Sigmoid colon (tissue), 7 donors: Measurements from ENCODE around the gene PSENEN. TPM values are rescaled to one million over a fixed set of nuclear protein-coding genes. Genes with fewer than 3 reads are reported as not detected.
A peak's percentile ranks its signal among the peaks of the same experiment; 100 is the strongest.

Source experiments
- DNase-seq: peaks from one replicate; pipeline ENCODE4 v3.0.0-alpha.2; 2019
- H3K27ac ChIP-seq, 4 donors: fragments of 200-600 bp; sonication (generic); one replicate each; pipeline ENCODE4 v1.5.1; 2016 to 2019; ENCODE audit warnings: mild to moderate bottlenecking in 1 of 4
- H3K27me3 ChIP-seq, 3 donors: fragments of 200-600 bp; sonication (generic); one replicate each; pipeline ENCODE4 v1.5.1; 2019; ENCODE audit warnings: mild to moderate bottlenecking in 1 of 3
- H3K36me3 ChIP-seq, 4 donors: fragments of 200-600 bp; sonication (generic); one replicate each; pipeline ENCODE4 v1.5.1; 2016 to 2019
- H3K4me1 ChIP-seq, 4 donors: fragments of 200-600 bp; sonication (generic); one replicate each; pipeline ENCODE4 v1.5.1; 2017 to 2019
- H3K4me3 ChIP-seq, 4 donors: fragments of 200-600 bp; sonication (generic); one replicate each; pipeline ENCODE4 v1.5.1; 2017 to 2019; ENCODE audit warnings: mild to moderate bottlenecking in 2 of 4, moderate library complexity in 1 of 4
- H3K9me3 ChIP-seq, 4 donors: fragments of 200-600 bp in 3 of 4; sonication (generic) in 3 of 4; one replicate each; pipeline versions ENCODE4 v1.5.1 to v1.6.1; 2013 to 2019
- CTCF ChIP-seq, 4 experiments: fragments of 450-650 bp in 3 of 4; fragments of 200-600 bp in 1 of 4; IDR thresholded peaks; one replicate each; pipeline ENCODE4 v1.5.1; 2016 to 2019; ENCODE audit warnings: antibody characterized with exemption in 4 of 4, mild to moderate bottlenecking in 3 of 4, moderate library complexity in 2 of 4
- EP300 ChIP-seq, 4 donors: sonication (generic); formaldehyde crosslinking; IDR thresholded peaks; one replicate each; pipeline ENCODE4 v1.6.1; 2017; ENCODE audit warnings: antibody characterized with exemption in 4 of 4
- POLR2A ChIP-seq, 2 donors: fragments of 450-650 bp; IDR thresholded peaks; one replicate each; pipeline ENCODE4 v1.6.1; 2016; ENCODE audit warnings: antibody characterized with exemption in 2 of 2, mild to moderate bottlenecking in 2 of 2, moderate library complexity in 2 of 2
- POLR2AphosphoS5 ChIP-seq, 4 donors: sonication (generic); formaldehyde crosslinking; IDR thresholded peaks; one replicate each; pipeline ENCODE4 v1.6.1; 2017; ENCODE audit warnings: antibody characterized with exemption in 4 of 4
- WGBS, 2 donors: extraction: QIAGEN DNeasy Blood & Tissue Kit; methylation state at CpG; one replicate each; pipeline ENCODE4 v1.1.7; 2013; 5-methylcytosine and 5-hydroxymethylcytosine counted together
- intact Hi-C: fragments of 100-400 bp; cut with DNase I; formaldehyde crosslinking; loops from one replicate; pipeline ENCODE4 v1.15.1; 2023
- polyA plus RNA-seq, 3 donors: library from polyadenylated mRNA; stranded (reverse); fragments of 200-250 nt; gene quantifications; one replicate each; pipeline ENCODE4 v1.2.3, GENCODE V29; 2013
- total RNA-seq, 4 donors: library from RNA; depleted of rRNA; stranded (reverse); fragments of >200 nt; gene quantifications; one replicate each; pipeline ENCODE4 v1.1.0, GENCODE V29; 2016
- donor health status: healthy with polysubstance abuse.
- donor health status: Bipolar disorder and iron deficiency.
- donor health status: healthy.

PSENEN gene
- total and polyA plus RNA-seq, 7 donors: 27.8 to 72.3 (median 44.9) TPM

GRCh38 chr19:35740108-35740422 lies 5.4 kb upstream of the PSENEN start:
- Histone ChIP-seq H3K27me3 (no peaks in the 10 kb centered on the region), H3K27ac (peak overlapping the region; percentile 84 to 91 (median 87)), H3K36me3 (peaks cover 21 to 48% (median 27%) of the 10 kb centered on the region in 4 donors), H3K9me3 (no peaks in the 10 kb centered on the region), H3K4me1 (peaks cover 0 to 38% (median 30%) of the 10 kb centered on the region in 4 donors), H3K4me3 (peak overlapping the region; percentile 34 to 69 (median 51))
- intact Hi-C loops: loop anchor here (1.0 to 2.0 kb wide), 2 partner anchors 21 to 191 kb away; partner anchors contain the start of gene KMT2B
- TF ChIP-seq POLR2A (IDR thresholded peaks at IDR 0.05) (no peak), CTCF (IDR thresholded peaks at IDR 0.05) (no peak), EP300 (IDR thresholded peaks at IDR 0.05) (no peak), POLR2AphosphoS5 (IDR thresholded peaks at IDR 0.05) (no peak)
- 3 to 4% methylated on average over 16 of the region's 16 CpGs for WGBS, 2 donors
- DNase-seq: no peak

GRCh38 chr19:35740423-35741202 lies 4.8 kb upstream of the PSENEN start:
- H3K36me3 ChIP-seq: peaks cover 15 to 42% (median 27%) of the 10 kb centered on the region in 4 donors
- intact Hi-C loops: loop anchor here (1.0 to 2.0 kb wide), 2 partner anchors 22 to 191 kb away; partner anchors contain the start of gene KMT2B
- TF ChIP-seq POLR2AphosphoS5 (IDR thresholded peaks at IDR 0.05) (peak; percentile 30 to 70 (median 61)), POLR2A (IDR thresholded peaks at IDR 0.05) (no peak), CTCF (IDR thresholded peaks at IDR 0.05) (peak in 2 of 4 experiments; percentile 17 to 26), EP300 (IDR thresholded peaks at IDR 0.05) (peak in 1 of 4 donors; percentile 76)
- peak overlapping the region; percentile 84 to 91 (median 87) for H3K27ac ChIP-seq
- no peaks in the 10 kb centered on the region for H3K9me3 ChIP-seq
- peak; percentile 99 for DNase-seq
- H3K27me3 ChIP-seq: no peaks in the 10 kb centered on the region
- 0 to 1% methylated on average over 63 of the region's 63 CpGs for WGBS, 2 donors
- peak overlapping the region; percentile 38 to 69 (median 51) for H3K4me3 ChIP-seq
- peaks cover 0 to 38% (median 30%) of the 10 kb centered on the region in 4 donors for H3K4me1 ChIP-seq

- peaks cover 0 to 43% (median 34%) of the 10 kb centered on the region in 4 donors for H3K4me1 ChIP-seq
- no peaks in the 10 kb centered on the region for H3K27me3 ChIP-seq
- TF ChIP-seq EP300 (IDR thresholded peaks at IDR 0.05) (no peak), CTCF (IDR thresholded peaks at IDR 0.05) (peak in 1 of 4 experiments; percentile 2), POLR2AphosphoS5 (IDR thresholded peaks at IDR 0.05) (no peak), POLR2A (IDR thresholded peaks at IDR 0.05) (no peak)
- intact Hi-C loops: loop anchor here (2.0 kb wide), 1 partner anchor 22 kb away; the partner anchor contains the start of gene KMT2B
- H3K9me3 ChIP-seq: no peaks in the 10 kb centered on the region
- WGBS, 2 donors: 3 to 4% methylated on average over 12 of the region's 12 CpGs
- H3K27ac ChIP-seq: peak overlapping the region; percentile 84 to 91 (median 87)
- DNase-seq: no peak
- peak overlapping the region; percentile 38 to 69 (median 51) for H3K4me3 ChIP-seq
- H3K36me3 ChIP-seq: peaks cover 11 to 40% (median 26%) of the 10 kb centered on the region in 4 donors
These were observed 4.3 kb upstream of the PSENEN start for GRCh38 chr19:35741203-35741515.

- Histone ChIP-seq H3K27ac (peak within 1 kb of the TSS; percentile 84 to 100 (median 87)), H3K4me3 (peak within 1 kb of the TSS in 3 of 4 donors; percentile 50 to 69 (median 52)), H3K9me3 (no peaks in the 10 kb centered on the region), H3K4me1 (peaks cover 0 to 49% (median 40%) of the 10 kb centered on the region in 4 donors), H3K27me3 (no peaks in the 10 kb centered on the region), H3K36me3 (peaks cover 11 to 30% (median 18%) of the 10 kb centered on the region in 4 donors)
- intact Hi-C loops: no loop called here
- 42 to 83% methylated on average over 9 of the region's 9 CpGs for WGBS, 2 donors
- no peak for DNase-seq
- TF ChIP-seq EP300 (IDR thresholded peaks at IDR 0.05) (no peak), POLR2AphosphoS5 (IDR thresholded peaks at IDR 0.05) (no peak), POLR2A (IDR thresholded peaks at IDR 0.05) (no peak), CTCF (IDR thresholded peaks at IDR 0.05) (no peak)
These were observed 3.2 kb upstream of the PSENEN start, which contains the start of gene IGFLR1 for GRCh38 chr19:35742121-35742724. IGFLR1 (minus strand) TSS chr19:35742452; CDS start chr19:35741180, 1,272 bp downstream.
